GM19452 (cell line): ENCODE results near the gene SCAND1.
"Not testable (repeated sequence)": the region's sequence is repeated elsewhere in the genome, so short reads cannot be mapped to it uniquely, and the experiment has no call there.

Experiments used
- ATAC-seq: cut with Tn5 transposase; IDR thresholded peaks from one replicate; pipeline ENCODE4 v1.9.1; 2021; ENCODE audit not compliant: unreplicated experiment

SCAND1 gene

GRCh38 chr20:35954200-35954906 is at the start of gene SCAND1:
Gene SCAND1 (minus strand): TSS chr20:35954502. CDS start chr20:35954284, 218 bp downstream.
- ATAC-seq, result peak; percentile 88

GRCh38 chr20:36004045-36004444 is 49.7 kb upstream of the SCAND1 start:
- no peak for ATAC-seq

- ATAC-seq, result no peak
These were observed 48.6 kb upstream of the SCAND1 start for GRCh38 chr20:36002855-36003254.

DNA sequence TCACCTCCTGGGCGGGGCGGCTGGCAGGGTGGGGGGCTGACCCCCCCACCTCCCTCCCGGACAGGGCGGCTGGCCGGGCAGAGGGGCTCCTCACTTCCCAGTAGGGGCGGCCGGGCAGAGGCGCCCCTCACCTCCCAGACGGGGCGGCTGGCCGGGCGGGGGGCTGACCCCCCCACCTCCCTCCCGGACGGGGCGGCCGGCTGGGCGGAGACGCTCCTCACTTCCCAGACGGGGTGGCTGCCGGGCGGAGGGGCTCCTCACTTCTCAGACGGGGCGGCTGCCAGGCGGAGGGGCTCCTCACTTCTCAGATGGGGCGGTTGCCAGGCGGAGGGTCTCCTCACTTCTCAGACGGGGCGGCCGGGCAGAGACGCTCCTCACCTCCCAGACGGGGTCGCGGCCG is 47.0 kb upstream of the SCAND1 start:
- ATAC-seq, result not testable (repeated sequence)

DNA sequence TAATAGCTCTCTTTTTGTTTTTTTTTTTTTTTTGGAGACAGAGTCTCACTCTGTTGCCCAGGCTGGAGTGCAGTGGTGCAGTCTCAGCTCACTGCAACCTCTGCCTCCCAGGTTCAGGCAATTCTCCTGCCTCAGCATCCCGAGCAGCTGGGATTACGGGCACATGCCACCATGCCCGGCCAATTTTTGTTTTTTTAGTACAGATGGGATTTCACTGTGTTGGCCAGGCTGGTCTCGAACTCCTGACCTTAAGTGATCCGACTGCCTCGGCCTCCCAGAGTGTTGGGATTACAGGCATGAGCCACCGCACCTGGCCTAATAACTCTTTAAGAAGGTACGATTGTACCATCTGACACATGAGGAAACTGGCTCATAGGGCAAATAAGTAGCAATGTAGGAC is 42.2 kb upstream of the SCAND1 start:
- not testable (repeated sequence) for ATAC-seq

DNA sequence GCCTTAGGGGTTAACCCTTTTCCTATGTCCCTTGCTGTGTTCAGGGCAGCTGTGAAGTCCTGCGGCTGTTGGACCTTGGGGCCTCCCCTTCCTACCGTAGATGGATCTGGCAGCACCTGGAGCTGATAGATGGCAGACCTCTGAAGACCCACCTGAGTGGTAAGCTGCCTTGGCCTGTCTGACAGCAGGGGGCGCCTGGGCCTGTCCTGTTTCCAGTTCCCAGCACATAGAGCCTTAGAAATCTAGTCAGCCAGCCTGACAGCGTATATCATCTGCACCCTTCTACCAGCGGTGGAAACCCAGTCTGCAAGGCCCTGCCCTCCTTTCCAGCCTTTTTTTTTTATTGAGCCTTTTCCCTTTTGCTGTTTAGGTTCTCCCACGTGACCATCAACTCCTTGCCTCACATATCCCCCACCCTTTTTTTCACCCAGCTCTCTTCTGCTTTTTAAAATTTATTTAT is 40.7 kb upstream of the SCAND1 start:
- no peak for ATAC-seq

DNA sequence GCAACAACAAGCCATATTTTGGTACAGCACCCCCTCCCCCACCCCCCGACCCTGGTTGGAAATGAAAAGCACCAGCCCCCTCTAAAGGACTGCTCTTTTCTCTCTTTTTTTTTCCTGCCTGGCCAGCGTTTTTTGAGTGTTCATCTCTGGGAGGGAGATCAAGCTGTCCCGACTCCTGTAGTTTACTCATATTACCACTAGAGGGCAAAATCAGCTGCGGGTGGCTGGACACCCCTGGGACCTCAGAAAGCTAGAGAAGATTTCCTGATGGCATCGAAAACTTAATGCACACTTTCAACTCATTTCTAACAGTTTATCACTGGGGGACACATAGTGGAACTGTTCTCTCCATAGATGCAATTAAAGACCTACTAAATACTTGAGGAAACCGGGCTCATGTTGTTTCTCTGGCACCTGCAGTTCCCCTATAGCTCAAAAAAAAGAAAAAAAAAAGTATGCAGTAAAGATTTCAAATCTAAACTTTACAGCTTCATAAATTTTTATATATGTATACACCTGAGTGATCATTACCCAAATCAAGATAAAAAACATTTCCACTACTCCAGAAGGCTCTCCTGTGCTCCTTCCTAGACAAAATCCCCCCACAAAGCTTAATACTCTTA is 38.5 kb upstream of the SCAND1 start:
- ATAC-seq, result no peak

- no peak for ATAC-seq
These were observed 37.0 kb upstream of the SCAND1 start for GRCh38 chr20:35991142-35991771.

DNA sequence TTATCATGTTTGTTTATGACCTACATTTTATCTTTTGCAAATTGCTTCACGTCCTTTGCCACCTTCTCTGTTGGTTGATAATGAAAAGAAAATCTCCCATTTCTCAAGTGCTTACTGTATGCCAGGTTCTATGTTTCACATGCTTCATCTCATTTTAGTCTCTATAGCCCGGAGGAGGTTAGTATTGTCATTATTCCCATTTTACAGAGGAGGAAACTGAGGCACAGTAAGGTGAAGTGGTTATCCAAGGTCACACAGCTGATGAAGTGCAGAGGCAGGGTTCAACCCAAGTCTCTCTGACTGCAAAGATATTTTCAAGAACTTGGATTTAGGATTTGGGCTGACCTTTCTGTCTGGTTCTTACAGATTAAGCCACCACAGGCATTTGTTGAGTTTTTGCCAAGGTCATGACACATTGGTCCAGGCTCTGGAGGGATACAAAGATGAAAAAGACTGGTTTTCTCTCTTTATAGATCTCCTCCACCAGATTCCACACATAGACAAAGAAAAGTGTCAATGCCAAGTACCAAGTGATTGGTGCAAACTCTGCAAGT is 34.7 kb upstream of the SCAND1 start:
- ATAC-seq, result no peak

DNA sequence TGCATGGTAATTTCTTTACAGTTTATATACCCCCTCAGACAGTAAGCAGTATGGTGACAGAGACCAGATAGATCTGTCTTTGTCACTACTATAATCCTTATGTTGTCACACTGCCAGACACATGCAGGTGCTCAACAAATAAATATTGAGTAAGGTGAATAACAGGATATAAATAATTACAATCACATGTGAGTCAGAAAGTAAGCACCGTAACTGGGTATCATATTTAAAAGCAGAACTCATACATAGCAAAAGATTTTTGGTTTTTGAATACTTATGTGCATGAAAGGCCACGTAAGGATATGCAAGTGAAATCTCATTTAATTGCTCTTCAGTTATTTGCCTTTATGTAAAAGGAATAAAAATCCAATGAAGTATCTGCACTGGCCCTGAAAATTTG is 31.5 kb upstream of the SCAND1 start:
- ATAC-seq, result no peak

DNA sequence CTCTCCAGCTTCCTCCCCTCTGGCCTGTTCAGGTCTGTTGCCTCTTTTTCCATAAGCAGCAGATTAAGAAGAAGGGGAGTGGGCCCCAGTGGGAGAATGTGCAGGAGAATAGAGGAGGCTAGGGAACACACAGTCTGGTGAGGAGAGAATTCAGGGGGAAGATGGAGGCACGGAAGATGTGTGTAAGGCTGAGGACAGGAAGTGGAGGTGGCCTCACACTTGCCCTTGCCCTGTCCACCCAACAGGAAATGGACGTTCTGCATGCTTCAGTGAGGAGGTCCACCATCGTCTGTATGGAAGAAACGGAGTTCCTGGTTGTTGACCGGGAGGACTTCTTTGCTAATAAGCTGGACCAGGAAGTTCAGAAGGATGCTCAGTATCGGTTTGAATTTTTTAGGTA is 30.1 kb upstream of the SCAND1 start:
- no peak for ATAC-seq

DNA sequence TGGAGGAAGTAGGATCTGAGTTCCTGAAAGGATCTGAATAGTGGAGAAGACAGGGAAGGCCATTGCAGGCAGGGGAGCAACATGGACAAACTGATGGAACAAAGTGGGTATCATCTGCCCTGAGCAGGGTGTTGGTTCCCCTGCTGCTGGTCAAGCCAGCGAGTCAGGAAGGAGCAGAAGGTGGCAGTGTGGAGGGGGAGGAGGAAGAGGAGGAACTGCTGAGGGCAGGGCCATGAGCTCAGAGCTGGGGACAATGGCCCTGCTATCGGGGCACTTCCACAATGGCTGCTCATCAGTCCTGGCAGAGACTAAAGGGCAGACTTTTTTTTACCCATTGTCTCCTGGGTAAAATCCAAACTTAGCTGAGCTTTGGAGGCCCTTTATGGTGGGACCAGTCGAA is 27.7 kb upstream of the SCAND1 start:
- no peak for ATAC-seq

DNA sequence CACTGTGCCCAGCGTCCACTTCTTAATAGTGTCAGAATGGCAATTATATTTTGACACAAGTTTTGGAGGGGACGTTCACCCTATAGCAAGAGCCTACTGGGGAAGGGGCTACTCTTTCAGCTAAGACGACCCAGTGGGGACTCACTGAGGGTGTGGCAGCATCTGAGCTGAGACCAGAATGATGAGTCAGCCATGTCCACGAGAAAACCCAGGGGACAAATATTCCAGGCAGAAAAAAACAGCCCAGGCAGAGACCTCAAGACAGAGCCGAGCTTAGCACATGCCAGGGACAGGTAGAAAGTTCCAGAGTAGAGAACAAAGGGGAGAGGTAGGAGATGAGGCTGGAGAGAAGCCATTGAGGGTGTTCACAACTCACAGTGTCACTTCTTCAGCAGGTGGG is 25.2 kb upstream of the SCAND1 start:
- no peak for ATAC-seq

- no peak for ATAC-seq
These were observed 23.8 kb upstream of the SCAND1 start for GRCh38 chr20:35978041-35978513.

GRCh38 chr20:35975576-35976373 is 21.5 kb upstream of the SCAND1 start:
- ATAC-seq, result no peak

DNA sequence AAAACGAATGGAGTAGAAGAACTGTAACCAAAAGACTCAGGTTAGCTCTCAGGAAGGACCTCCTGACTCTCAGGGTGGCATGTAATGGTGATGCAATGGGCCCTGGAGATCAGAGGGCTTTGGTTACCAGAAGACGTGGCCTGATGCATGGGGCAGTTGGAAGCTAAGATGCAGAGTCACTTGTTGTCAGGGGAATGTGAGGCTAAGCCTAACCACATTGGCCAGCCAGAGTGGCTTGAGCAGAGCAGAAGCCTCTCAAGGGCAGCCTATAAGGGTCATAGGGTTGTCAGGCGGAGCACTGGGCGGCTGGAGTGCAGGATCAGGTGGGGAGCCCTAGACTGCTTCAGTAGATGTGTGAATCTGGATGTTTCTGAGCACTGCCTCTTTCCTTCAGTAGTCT is 20.0 kb upstream of the SCAND1 start:
- ATAC-seq, result no peak

- ATAC-seq, result no peak
These were observed 18.2 kb upstream of the SCAND1 start for GRCh38 chr20:35972462-35972861.

DNA sequence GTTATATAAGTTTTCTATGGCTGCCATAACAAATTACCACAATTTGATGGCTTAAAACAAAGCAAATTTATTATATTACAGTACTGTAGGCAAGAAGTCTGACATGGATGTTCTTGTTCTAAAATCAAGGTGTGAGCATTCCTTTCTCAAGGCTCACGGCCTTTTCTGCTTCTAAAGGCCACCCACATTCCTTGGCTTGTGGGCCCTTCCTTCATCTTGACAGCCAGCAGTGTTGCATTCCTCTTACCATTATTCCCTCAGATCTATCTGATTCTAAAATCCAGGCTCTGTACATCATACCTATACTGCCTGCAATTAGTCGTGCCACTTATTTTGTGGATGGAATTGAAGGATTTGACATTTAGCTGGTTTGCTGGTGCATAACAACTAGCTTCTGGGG is 17.7 kb upstream of the SCAND1 start:
- ATAC-seq, result no peak

DNA sequence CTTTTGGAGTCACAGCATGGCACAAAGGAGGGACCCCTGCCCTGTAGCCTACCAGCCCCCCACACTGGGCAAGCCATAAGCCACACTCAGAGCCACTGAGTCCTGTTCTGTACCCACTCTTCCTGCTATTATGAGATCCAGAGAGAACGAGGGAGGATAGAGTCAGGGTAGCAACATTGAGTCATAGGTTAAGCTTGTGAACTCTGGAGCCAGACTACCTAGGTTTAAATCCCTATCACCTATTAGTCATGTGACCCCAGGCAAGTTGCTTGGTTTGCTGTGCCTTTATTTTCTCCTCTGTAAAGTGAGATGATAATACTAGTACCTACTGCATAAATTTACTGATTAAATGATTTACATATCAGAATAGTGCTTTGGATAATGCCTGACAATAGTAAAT is 14.6 kb upstream of the SCAND1 start:
- no peak for ATAC-seq

- ATAC-seq, result no peak
These were observed 13.8 kb upstream of the SCAND1 start, which contains the start of gene CNBD2 for GRCh38 chr20:35967979-35968640. Gene CNBD2 (plus strand): TSS chr20:35968590. CDS start chr20:35968763, 173 bp downstream.
